OCI-LY1 (cell line): ENCODE measurements around the gene ICAM2.

ENCODE experiments used
- H2AFZ ChIP-seq: fragments of 200-600 bp; sonication (generic), shearing (Covaris generic); 2 replicates; pipeline ENCODE4 v1.6.0; 2014; ENCODE audit warnings: antibody characterized with exemption, mild to moderate bottlenecking, low read length
- H3F3A ChIP-seq: fragments of 200-600 bp; sonication (generic), shearing (Covaris generic); 2 replicates; pipeline ENCODE4 v1.6.0; 2014; ENCODE audit warnings: mild to moderate bottlenecking, antibody characterized with exemption, low read length, moderate library complexity; ENCODE audit not compliant: insufficient read depth
- H3K27ac ChIP-seq: fragments of 200-600 bp; sonication (generic); 2 replicates; pipeline ENCODE4 v1.5.1; 2014; ENCODE audit warnings: low read length, mixed run types, mild to moderate bottlenecking, low read depth; ENCODE audit not compliant: poor library complexity, severe bottlenecking
- H3K27me3 ChIP-seq: fragments of 200-600 bp; sonication (generic); 2 replicates; pipeline ENCODE4 v1.6.0; 2014; ENCODE audit warnings: antibody characterized with exemption, mild to moderate bottlenecking, low read length, moderate library complexity; ENCODE audit not compliant: insufficient read depth
- H3K36me3 ChIP-seq: fragments of 200-600 bp; sonication (generic); 2 replicates; pipeline ENCODE4 v1.6.1; 2014; ENCODE audit warnings: mild to moderate bottlenecking, antibody characterized with exemption, low read length, moderate library complexity, mixed read lengths; ENCODE audit not compliant: insufficient read depth
- H3K4me1 ChIP-seq: fragments of 200-600 bp; sonication (generic); 2 replicates; pipeline ENCODE4 v1.5.1; 2014; ENCODE audit warnings: mild to moderate bottlenecking, low read length, moderate library complexity; ENCODE audit not compliant: insufficient read depth, severe bottlenecking
- H3K4me2 ChIP-seq: fragments of 200-600 bp; sonication (generic), shearing (Covaris generic); 2 replicates; pipeline ENCODE4 v1.6.1; 2014; ENCODE audit warnings: low read length
- H3K4me3 ChIP-seq: fragments of 200-600 bp; sonication (generic); 2 replicates; pipeline ENCODE4 v1.5.1; 2014; ENCODE audit warnings: low read length, low read depth, mild to moderate bottlenecking, mixed read lengths; ENCODE audit not compliant: poor library complexity, severe bottlenecking
- H3K79me2 ChIP-seq: fragments of 200-600 bp; shearing (Covaris generic); 2 replicates; pipeline ENCODE4 v1.6.1; 2016; ENCODE audit warnings: mixed run types, low read length, mixed read lengths; ENCODE audit not compliant: insufficient read depth
- H3K9ac ChIP-seq: fragments of 200-600 bp; sonication (generic), shearing (Covaris generic); 2 replicates; pipeline ENCODE4 v1.6.1; 2014; ENCODE audit warnings: mild to moderate bottlenecking, low read length, mixed read lengths
- H3K9me2 ChIP-seq: fragments of 200-600 bp; sonication (generic), shearing (Covaris generic); 2 replicates; pipeline ENCODE4 v1.6.1; 2014; ENCODE audit warnings: low read depth, mild to moderate bottlenecking, low read length, mixed read lengths
- H3K9me3 ChIP-seq: fragments of 200-600 bp; shearing (Covaris generic); 2 replicates; pipeline ENCODE4 v1.6.1; 2014; ENCODE audit warnings: low read length, mixed read lengths
- H4K20me1 ChIP-seq: fragments of 200-600 bp; sonication (generic), shearing (Covaris generic); 2 replicates; pipeline ENCODE4 v1.6.0; 2016; ENCODE audit warnings: mild to moderate bottlenecking, low read length; ENCODE audit not compliant: insufficient read depth
- CTCF ChIP-seq: fragments of 200-600 bp; sonication (generic), shearing (Covaris generic); IDR thresholded peaks from 2 replicates; pipeline ENCODE4 v1.5.1; 2017; ENCODE audit warnings: mild to moderate bottlenecking, antibody characterized with exemption, low read length, moderate library complexity, mixed read lengths
- EZH2 ChIP-seq: fragments of 200-600 bp; sonication (generic), shearing (Covaris generic); IDR thresholded peaks from 2 replicates; pipeline ENCODE4 v1.8.0; 2017; ENCODE audit warnings: borderline replicate concordance, mixed run types, mild to moderate bottlenecking, antibody characterized with exemption, low read length, moderate library complexity, mixed read lengths

Gene ICAM2

GRCh38 chr17:64061178-64061898, 40.9 kb upstream of the ICAM2 start:
- Histone ChIP-seq H3K9me3 (no peaks in the 10 kb centered on the region), H3K36me3 (no peaks in the 10 kb centered on the region), H3F3A (no peaks in the 10 kb centered on the region), H3K4me1 (peaks cover 28% of the 10 kb centered on the region), H2AFZ (no peak overlapping the region), H3K79me2 (no peaks in the 10 kb centered on the region), H3K4me2 (no peak overlapping the region), H3K27me3 (no peaks in the 10 kb centered on the region), H3K27ac (no peak overlapping the region), H3K4me3 (no peak overlapping the region), H4K20me1 (no peaks in the 10 kb centered on the region), H3K9me2 (no peaks in the 10 kb centered on the region), H3K9ac (no peak overlapping the region)
- TF ChIP-seq CTCF (no peak), EZH2 (no peak)

GRCh38 chr17:64060331-64060730, 39.9 kb upstream of the ICAM2 start:
- Histone ChIP-seq H3K36me3 (no peaks in the 10 kb centered on the region), H3F3A (no peaks in the 10 kb centered on the region), H3K4me1 (peaks cover 34% of the 10 kb centered on the region), H3K9me2 (no peaks in the 10 kb centered on the region), H3K9me3 (no peaks in the 10 kb centered on the region), H3K27ac (no peak overlapping the region), H3K9ac (no peak overlapping the region), H3K27me3 (no peaks in the 10 kb centered on the region), H4K20me1 (no peaks in the 10 kb centered on the region), H2AFZ (no peak overlapping the region), H3K4me3 (no peak overlapping the region), H3K79me2 (no peaks in the 10 kb centered on the region), H3K4me2 (no peak overlapping the region)
- TF ChIP-seq CTCF (no peak), EZH2 (no peak)

GRCh38 chr17:64059756-64060155, 39.3 kb upstream of the ICAM2 start:
- Histone ChIP-seq H2AFZ (no peak overlapping the region), H3K79me2 (no peaks in the 10 kb centered on the region), H3K9ac (no peak overlapping the region), H3F3A (no peaks in the 10 kb centered on the region), H3K4me1 (peaks cover 34% of the 10 kb centered on the region), H3K4me2 (no peak overlapping the region), H3K4me3 (no peak overlapping the region), H3K27me3 (no peaks in the 10 kb centered on the region), H3K9me3 (no peaks in the 10 kb centered on the region), H3K27ac (no peak overlapping the region), H3K9me2 (no peaks in the 10 kb centered on the region), H4K20me1 (no peaks in the 10 kb centered on the region), H3K36me3 (no peaks in the 10 kb centered on the region)
- no peak for TF ChIP-seq EZH2
- no peak for TF ChIP-seq CTCF
